Activated CD8-positive, alpha-beta T cell treated with anti-CD3 and anti-CD28 coated beads, Interleukin-2, amount 10 ng/mL, durations not matched to agents 7 days and 5 days (primary cell): Measurements from ENCODE around the gene NALF2. TPM values are rescaled to one million over a fixed set of nuclear protein-coding genes. Genes with fewer than 3 reads are reported as not detected.

ENCODE experiments used
- ATAC-seq: fragments of 150-1000 bp; cut with Tn5 transposase; one replicate; pipeline ENCODE4 v1.10.0; 2021; ENCODE audit warnings: moderate library complexity
- CTCF ChIA-PET: fragments of 350-600 bp; sonication (Branson Sonifier 250); formaldehyde crosslinking; loops from one replicate; lab custom pipeline; 2021; ENCODE audit warnings: antibody characterized with exemption; lab: Charles Lee
- POLR2A ChIA-PET: fragments of 350-600 bp; sonication (Branson Sonifier 250); formaldehyde crosslinking; loops from one replicate; lab custom pipeline; 2021; ENCODE audit warnings: antibody characterized with exemption; lab: Charles Lee
- DNase-seq: peaks from one replicate; pipeline ENCODE4 v3.0.0-alpha.2; 2020
- H3K27ac Mint-ChIP-seq: one replicate; pipeline ENCODE4 v1.8.0; 2021; ENCODE audit warnings: mild to moderate bottlenecking, mixed read lengths
- H3K27me3 Mint-ChIP-seq: one replicate; pipeline ENCODE4 v1.8.0; 2021; ENCODE audit warnings: low read depth, mixed read lengths
- H3K36me3 Mint-ChIP-seq: one replicate; pipeline ENCODE4 v1.8.0; 2021; ENCODE audit warnings: low read depth, mixed read lengths
- H3K4me1 Mint-ChIP-seq: one replicate; pipeline ENCODE4 v1.8.0; 2021; ENCODE audit warnings: low read depth, mixed read lengths
- H3K4me3 Mint-ChIP-seq: one replicate; pipeline ENCODE4 v1.8.0; 2021; ENCODE audit warnings: mild to moderate bottlenecking, mixed read lengths
- H3K9me3 Mint-ChIP-seq: one replicate; pipeline ENCODE4 v1.8.0; 2022; ENCODE audit warnings: mixed read lengths; ENCODE audit not compliant: insufficient read depth
- total RNA-seq, 2 experiments: library from RNA; stranded (reverse); gene quantifications; one replicate each; pipeline ENCODE4 v1.2.3, GENCODE V29; 2021

The NALF2 gene
- total RNA-seq, 2 experiments from 2014 or later = not detected

GRCh38 chrX:69505772-69506616 lies 1.9 kb downstream of the NALF2 start:
- Mint-ChIP-seq H3K27me3 (peaks cover 25% of the 10 kb centered on the region), H3K36me3 (no peaks in the 10 kb centered on the region), H3K4me1 (peaks cover 2% of the 10 kb centered on the region), H3K27ac (no peak overlapping the region), H3K9me3 (no peaks in the 10 kb centered on the region), H3K4me3 (peak overlapping the region; percentile 38)
- CTCF ChIA-PET = no interaction called here
- ATAC-seq (no peak), DNase-seq (no peak)
- POLR2A ChIA-PET = no interaction called here

GRCh38 chrX:69506617-69507499 lies 2.7 kb downstream of the NALF2 start:
- POLR2A ChIA-PET = no interaction called here
- Mint-ChIP-seq H3K4me3 (no peak overlapping the region), H3K9me3 (no peaks in the 10 kb centered on the region)

GRCh38 chrX:69507500-69507789 lies 3.3 kb downstream of the NALF2 start:
- H3K27ac Mint-ChIP-seq = no peak overlapping the region
- peaks cover 2% of the 10 kb centered on the region for H3K4me1 Mint-ChIP-seq
- ChIA-PET POLR2A (no interaction called here), CTCF (no interaction called here)
- peaks cover 25% of the 10 kb centered on the region for H3K27me3 Mint-ChIP-seq
- DNase-seq (no peak), ATAC-seq (no peak)
- no peaks in the 10 kb centered on the region for H3K36me3 Mint-ChIP-seq
- no peaks in the 10 kb centered on the region for H3K9me3 Mint-ChIP-seq
- H3K4me3 Mint-ChIP-seq = no peak overlapping the region

More at GRCh38 chrX:69506617-69507499, 2.7 kb downstream of the NALF2 start:
- no peak for DNase-seq
- Mint-ChIP-seq H3K27ac (no peak overlapping the region), H3K4me1 (peaks cover 2% of the 10 kb centered on the region), H3K36me3 (no peaks in the 10 kb centered on the region), H3K27me3 (peaks cover 25% of the 10 kb centered on the region)
- CTCF ChIA-PET = no interaction called here
- no peak for ATAC-seq

GRCh38 chrX:69508610-69509009 lies 4.5 kb downstream of the NALF2 start:
- Mint-ChIP-seq H3K27ac (no peak overlapping the region), H3K4me1 (peaks cover 2% of the 10 kb centered on the region), H3K4me3 (no peak overlapping the region), H3K27me3 (peaks cover 21% of the 10 kb centered on the region), H3K36me3 (no peaks in the 10 kb centered on the region), H3K9me3 (no peaks in the 10 kb centered on the region)
- ChIA-PET CTCF (no interaction called here), POLR2A (no interaction called here)
- ATAC-seq (no peak), DNase-seq (no peak)

GRCh38 chrX:69510137-69510715 lies 6.1 kb downstream of the NALF2 start:
- CTCF ChIA-PET = no interaction called here
- Mint-ChIP-seq H3K27me3 (peaks cover 14% of the 10 kb centered on the region), H3K4me3 (no peak overlapping the region)

GRCh38 chrX:69510914-69511513 lies 6.9 kb downstream of the NALF2 start:
- no peak overlapping the region for H3K27ac Mint-ChIP-seq

More at GRCh38 chrX:69510137-69510715, 6.1 kb downstream of the NALF2 start:
- Mint-ChIP-seq H3K27ac (no peak overlapping the region), H3K9me3 (no peaks in the 10 kb centered on the region), H3K36me3 (no peaks in the 10 kb centered on the region), H3K4me1 (peaks cover 2% of the 10 kb centered on the region)
- no peak for ATAC-seq
- DNase-seq = no peak
- POLR2A ChIA-PET = no interaction called here

GRCh38 chrX:69522052-69522451 lies 17.9 kb downstream of the NALF2 start:
- Mint-ChIP-seq H3K27ac (no peak overlapping the region), H3K4me1 (no peaks in the 10 kb centered on the region), H3K27me3 (peaks cover 11% of the 10 kb centered on the region), H3K36me3 (no peaks in the 10 kb centered on the region), H3K4me3 (no peak overlapping the region), H3K9me3 (no peaks in the 10 kb centered on the region)
- CTCF ChIA-PET = no interaction called here
- ATAC-seq = no peak
- POLR2A ChIA-PET = no interaction called here
- DNase-seq = no peak

More at GRCh38 chrX:69510914-69511513, 6.9 kb downstream of the NALF2 start:
- no peak overlapping the region for H3K4me3 Mint-ChIP-seq
- ATAC-seq (no peak), DNase-seq (no peak)
- ChIA-PET CTCF (no interaction called here), POLR2A (no interaction called here)
- H3K4me1 Mint-ChIP-seq = no peaks in the 10 kb centered on the region
- peaks cover 10% of the 10 kb centered on the region for H3K27me3 Mint-ChIP-seq
- H3K9me3 Mint-ChIP-seq = no peaks in the 10 kb centered on the region
- no peaks in the 10 kb centered on the region for H3K36me3 Mint-ChIP-seq

- no peak overlapping the region for H3K4me3 Mint-ChIP-seq
- no peak overlapping the region for H3K27ac Mint-ChIP-seq
- DNase-seq (no peak), ATAC-seq (no peak)
- ChIA-PET CTCF (no interaction called here), POLR2A (no interaction called here)
- no peaks in the 10 kb centered on the region for H3K9me3 Mint-ChIP-seq
- H3K4me1 Mint-ChIP-seq = no peaks in the 10 kb centered on the region
- H3K36me3 Mint-ChIP-seq = no peaks in the 10 kb centered on the region
- H3K27me3 Mint-ChIP-seq = peaks cover 11% of the 10 kb centered on the region
Measured at GRCh38 chrX:69523314-69523713, 19.2 kb downstream of the NALF2 start.

GRCh38 chrX:69524781-69525363 lies 20.7 kb downstream of the NALF2 start:
- CTCF ChIA-PET = no interaction called here
- no peak for ATAC-seq
- POLR2A ChIA-PET = no interaction called here

GRCh38 chrX:69530306-69530705 lies 26.2 kb downstream of the NALF2 start:
- Mint-ChIP-seq H3K4me3 (no peak overlapping the region), H3K27me3 (no peaks in the 10 kb centered on the region), H3K4me1 (no peaks in the 10 kb centered on the region), H3K27ac (no peak overlapping the region), H3K9me3 (no peaks in the 10 kb centered on the region), H3K36me3 (no peaks in the 10 kb centered on the region)
- DNase-seq (no peak), ATAC-seq (no peak)
- CTCF ChIA-PET = no interaction called here
- POLR2A ChIA-PET = no interaction called here

More at GRCh38 chrX:69524781-69525363, 20.7 kb downstream of the NALF2 start:
- H3K4me3 Mint-ChIP-seq = no peak overlapping the region
- DNase-seq = no peak
- no peaks in the 10 kb centered on the region for H3K36me3 Mint-ChIP-seq
- H3K4me1 Mint-ChIP-seq = no peaks in the 10 kb centered on the region
- no peak overlapping the region for H3K27ac Mint-ChIP-seq
- H3K27me3 Mint-ChIP-seq = peaks cover 11% of the 10 kb centered on the region
- no peaks in the 10 kb centered on the region for H3K9me3 Mint-ChIP-seq

GRCh38 chrX:69531031-69531755 lies 27.1 kb downstream of the NALF2 start:
- Mint-ChIP-seq H3K4me3 (no peak overlapping the region), H3K36me3 (no peaks in the 10 kb centered on the region), H3K4me1 (no peaks in the 10 kb centered on the region), H3K9me3 (no peaks in the 10 kb centered on the region), H3K27me3 (no peaks in the 10 kb centered on the region), H3K27ac (no peak overlapping the region)
- ATAC-seq (no peak), DNase-seq (no peak)
- ChIA-PET CTCF (no interaction called here), POLR2A (no interaction called here)
